Measurements from ENCODE around the gene PPT2. TPM values are rescaled to one million over a fixed set of nuclear protein-coding genes. Genes with fewer than 3 reads are reported as not detected.

PPT2 gene
- total and polyA plus RNA-seq, 2 of the 13 experiments (the other 11 are each of a cell fraction or from before 2014, with no cell fraction given): 39.2 to 61.8 TPM

GRCh38 chr6:32128751-32129296, 25.1 kb upstream of the PPT2 start (continued):
- TF ChIP-seq, protein P1, sequence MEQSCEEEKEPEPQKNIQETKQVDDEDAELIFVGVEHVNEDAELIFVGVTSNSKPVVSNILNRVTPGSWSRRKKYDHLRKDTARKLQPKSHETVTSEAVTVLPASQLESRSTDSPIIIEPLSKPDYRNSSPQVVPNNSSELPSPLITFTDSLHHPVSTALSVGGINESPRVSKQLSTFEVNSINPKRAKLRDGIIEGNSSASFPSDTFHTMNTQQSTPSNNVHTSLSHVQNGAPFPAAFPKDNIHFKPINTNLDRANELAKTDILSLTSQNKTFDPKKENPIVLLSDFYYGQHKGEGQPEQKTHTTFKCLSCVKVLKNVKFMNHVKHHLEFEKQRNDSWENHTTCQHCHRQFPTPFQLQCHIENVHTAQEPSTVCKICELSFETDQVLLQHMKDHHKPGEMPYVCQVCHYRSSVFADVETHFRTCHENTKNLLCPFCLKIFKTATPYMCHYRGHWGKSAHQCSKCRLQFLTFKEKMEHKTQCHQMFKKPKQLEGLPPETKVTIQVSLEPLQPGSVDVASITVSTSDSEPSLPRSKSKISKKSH (CRISPR knock-in tag; IDR thresholded peaks at IDR 0.05; ENCODE audit: borderline replicate concordance): peak; percentile 55; the same call in 1 of the 2 replicates
- TF ChIP-seq ZNF775 (CRISPR knock-in tag; IDR thresholded peaks at IDR 0.05; ENCODE audit: borderline replicate concordance) (no peak), ZNF230 (CRISPR knock-in tag; IDR thresholded peaks at IDR 0.05) (0 out of 2 replicates have a peak, but pooled peaks have one; percentile 28), TBX2 (CRISPR knock-in tag; IDR thresholded peaks at IDR 0.05; ENCODE audit: borderline replicate concordance) (no peak), PHF21A (CRISPR knock-in tag; IDR thresholded peaks at IDR 0.05) (no peak), E2F2 (CRISPR knock-in tag; IDR thresholded peaks at IDR 0.05; ENCODE audit: borderline replicate concordance) (no peak), ZNF772 (CRISPR knock-in tag; IDR thresholded peaks at IDR 0.05) (no peak), HDAC1 (CRISPR knock-in tag; IDR thresholded peaks at IDR 0.05) (no peak; the same call in 1 of the 2 replicates), TARDBP (CRISPR knock-in tag; IDR thresholded peaks at IDR 0.05) (no peak), TSC22D2 (CRISPR knock-in tag; IDR thresholded peaks at IDR 0.05; ENCODE audit: borderline replicate concordance) (no peak), THAP11 (CRISPR knock-in tag; IDR thresholded peaks at IDR 0.05) (no peak), MAF1 (CRISPR knock-in tag; IDR thresholded peaks at IDR 0.05; ENCODE audit: borderline replicate concordance) (no peak), MTA1 (CRISPR knock-in tag; IDR thresholded peaks at IDR 0.05; ENCODE audit: borderline replicate concordance) (peak; percentile 42; the same call in 1 of the 2 replicates), SP1 (IDR thresholded peaks at IDR 0.05) (no peak), SP1 (CRISPR knock-in tag; IDR thresholded peaks at IDR 0.05) (no peak), ZNF101 (CRISPR knock-in tag; IDR thresholded peaks at IDR 0.05; ENCODE audit: borderline replicate concordance, low read depth) (no peak), ZFP82 (CRISPR knock-in tag; IDR thresholded peaks at IDR 0.05; ENCODE audit: borderline replicate concordance) (no peak), NAIF1 (CRISPR knock-in tag; IDR thresholded peaks at IDR 0.05; ENCODE audit: borderline replicate concordance) (no peak), CAMTA2 (CRISPR knock-in tag; IDR thresholded peaks at IDR 0.05; ENCODE audit: borderline replicate concordance) (0 out of 2 replicates have a peak, but pooled peaks have one; percentile 41)
- TF ChIP-seq, protein P2, sequence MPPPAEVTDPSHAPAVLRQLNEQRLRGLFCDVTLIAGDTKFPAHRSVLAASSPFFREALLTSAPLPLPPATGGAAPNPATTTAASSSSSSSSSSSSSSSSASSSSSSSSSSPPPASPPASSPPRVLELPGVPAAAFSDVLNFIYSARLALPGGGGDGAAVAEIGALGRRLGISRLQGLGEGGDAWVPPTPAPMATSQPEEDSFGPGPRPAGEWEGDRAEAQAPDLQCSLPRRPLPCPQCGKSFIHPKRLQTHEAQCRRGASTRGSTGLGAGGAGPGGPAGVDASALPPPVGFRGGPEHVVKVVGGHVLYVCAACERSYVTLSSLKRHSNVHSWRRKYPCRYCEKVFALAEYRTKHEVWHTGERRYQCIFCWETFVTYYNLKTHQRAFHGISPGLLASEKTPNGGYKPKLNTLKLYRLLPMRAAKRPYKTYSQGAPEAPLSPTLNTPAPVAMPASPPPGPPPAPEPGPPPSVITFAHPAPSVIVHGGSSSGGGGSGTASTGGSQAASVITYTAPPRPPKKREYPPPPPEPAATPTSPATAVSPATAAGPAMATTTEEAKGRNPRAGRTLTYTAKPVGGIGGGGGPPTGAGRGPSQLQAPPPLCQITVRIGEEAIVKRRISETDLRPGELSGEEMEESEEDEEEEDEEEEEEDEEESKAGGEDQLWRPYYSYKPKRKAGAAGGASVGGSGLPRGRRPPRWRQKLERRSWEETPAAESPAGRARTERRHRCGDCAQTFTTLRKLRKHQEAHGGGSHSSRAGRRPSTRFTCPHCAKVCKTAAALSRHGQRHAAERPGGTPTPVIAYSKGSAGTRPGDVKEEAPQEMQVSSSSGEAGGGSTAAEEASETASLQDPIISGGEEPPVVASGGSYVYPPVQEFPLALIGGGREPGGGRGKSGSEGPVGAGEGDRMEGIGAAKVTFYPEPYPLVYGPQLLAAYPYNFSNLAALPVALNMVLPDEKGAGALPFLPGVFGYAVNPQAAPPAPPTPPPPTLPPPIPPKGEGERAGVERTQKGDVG (CRISPR knock-in tag; IDR thresholded peaks at IDR 0.05; ENCODE audit: borderline replicate concordance): peak; percentile 37; the same call in 1 of the 2 replicates
- TF ChIP-seq, protein P3, sequence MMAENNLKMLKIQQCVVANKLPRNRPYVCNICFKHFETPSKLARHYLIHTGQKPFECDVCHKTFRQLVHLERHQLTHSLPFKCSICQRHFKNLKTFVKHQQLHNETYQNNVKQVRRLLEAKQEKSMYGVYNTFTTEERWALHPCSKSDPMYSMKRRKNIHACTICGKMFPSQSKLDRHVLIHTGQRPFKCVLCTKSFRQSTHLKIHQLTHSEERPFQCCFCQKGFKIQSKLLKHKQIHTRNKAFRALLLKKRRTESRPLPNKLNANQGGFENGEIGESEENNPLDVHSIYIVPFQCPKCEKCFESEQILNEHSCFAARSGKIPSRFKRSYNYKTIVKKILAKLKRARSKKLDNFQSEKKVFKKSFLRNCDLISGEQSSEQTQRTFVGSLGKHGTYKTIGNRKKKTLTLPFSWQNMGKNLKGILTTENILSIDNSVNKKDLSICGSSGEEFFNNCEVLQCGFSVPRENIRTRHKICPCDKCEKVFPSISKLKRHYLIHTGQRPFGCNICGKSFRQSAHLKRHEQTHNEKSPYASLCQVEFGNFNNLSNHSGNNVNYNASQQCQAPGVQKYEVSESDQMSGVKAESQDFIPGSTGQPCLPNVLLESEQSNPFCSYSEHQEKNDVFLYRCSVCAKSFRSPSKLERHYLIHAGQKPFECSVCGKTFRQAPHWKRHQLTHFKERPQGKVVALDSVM (CRISPR knock-in tag; IDR thresholded peaks at IDR 0.05): no peak
- TF ChIP-seq, protein P4, sequence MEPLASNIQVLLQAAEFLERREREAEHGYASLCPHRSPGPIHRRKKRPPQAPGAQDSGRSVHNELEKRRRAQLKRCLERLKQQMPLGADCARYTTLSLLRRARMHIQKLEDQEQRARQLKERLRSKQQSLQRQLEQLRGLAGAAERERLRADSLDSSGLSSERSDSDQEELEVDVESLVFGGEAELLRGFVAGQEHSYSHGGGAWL (CRISPR knock-in tag; IDR thresholded peaks at IDR 0.05): no peak
